Upper lobe of right lung (tissue), 1 donor: ENCODE data around the gene ZNHIT3. TPM values are rescaled to one million over a fixed set of nuclear protein-coding genes. Genes with fewer than 3 reads are reported as not detected.
"Not testable (repeated sequence)": the region's sequence is repeated elsewhere in the genome, so short reads cannot be mapped to it uniquely, and the experiment has no call there.

Source experiments
- ATAC-seq: fragments of 200-7000 bp; cut with Tn5 transposase; one replicate; pipeline ENCODE4 v1.9.1; 2020; ENCODE audit warnings: mild to moderate bottlenecking, moderate library complexity
- DNase-seq: peaks from one replicate; pipeline ENCODE4 v3.0.0-alpha.2; 2020
- H3K27ac ChIP-seq: fragments of 200-600 bp; one replicate; pipeline ENCODE4 v1.8.0; 2022
- H3K27me3 ChIP-seq: fragments of 200-600 bp; one replicate; pipeline ENCODE4 v1.8.0; 2022; ENCODE audit warnings: mild to moderate bottlenecking
- H3K36me3 ChIP-seq: fragments of 200-600 bp; one replicate; pipeline ENCODE4 v1.8.0; 2022
- H3K4me1 ChIP-seq: fragments of 200-600 bp; one replicate; pipeline ENCODE4 v1.8.0; 2022
- H3K4me3 ChIP-seq: fragments of 200-600 bp; one replicate; pipeline ENCODE4 v1.8.0; 2022; ENCODE audit warnings: mild to moderate bottlenecking
- H3K9me3 ChIP-seq: fragments of 200-600 bp; one replicate; pipeline ENCODE4 v1.8.0; 2022
- intact Hi-C: fragments of 100-400 bp; cut with DNase I; formaldehyde crosslinking; loops from one replicate; pipeline ENCODE4 v1.11.0; 2022
- long read RNA-seq: library from polyadenylated mRNA; unstranded; transcript quantifications from one replicate; pipeline ENCODE4 v2.0.0, GENCODE V29; 2021
- total RNA-seq: library from RNA; stranded (reverse); fragmentation: NEBNext Ultra II Directional; extraction: Animal tissue kit (Norgen Biotek cat#: 25700); gene quantifications from one replicate; pipeline ENCODE4 v1.2.1, GENCODE V29; 2021
- TF ChIP-seq, protein P1 (sequence below): fragments of 200-600 bp; IDR thresholded peaks from one replicate; pipeline ENCODE4 v1.8.0; 2022; ENCODE audit warnings: antibody characterized with exemption
- donor health status: DM: no; HTN: yes; CAD: no; lungs with severe emphysema.

The ZNHIT3 gene
- 29.0 TPM for total RNA-seq
- long read RNA-seq, transcript ZNHIT3-204 (5 exons, 951 nt) = major isoform, 7 of 13 reads
- long read RNA-seq, partial matches to known transcripts = 0 of 13 reads
- long read RNA-seq, other reads (novel, unspliced or antisense) = 0 of 13 reads

DNA sequence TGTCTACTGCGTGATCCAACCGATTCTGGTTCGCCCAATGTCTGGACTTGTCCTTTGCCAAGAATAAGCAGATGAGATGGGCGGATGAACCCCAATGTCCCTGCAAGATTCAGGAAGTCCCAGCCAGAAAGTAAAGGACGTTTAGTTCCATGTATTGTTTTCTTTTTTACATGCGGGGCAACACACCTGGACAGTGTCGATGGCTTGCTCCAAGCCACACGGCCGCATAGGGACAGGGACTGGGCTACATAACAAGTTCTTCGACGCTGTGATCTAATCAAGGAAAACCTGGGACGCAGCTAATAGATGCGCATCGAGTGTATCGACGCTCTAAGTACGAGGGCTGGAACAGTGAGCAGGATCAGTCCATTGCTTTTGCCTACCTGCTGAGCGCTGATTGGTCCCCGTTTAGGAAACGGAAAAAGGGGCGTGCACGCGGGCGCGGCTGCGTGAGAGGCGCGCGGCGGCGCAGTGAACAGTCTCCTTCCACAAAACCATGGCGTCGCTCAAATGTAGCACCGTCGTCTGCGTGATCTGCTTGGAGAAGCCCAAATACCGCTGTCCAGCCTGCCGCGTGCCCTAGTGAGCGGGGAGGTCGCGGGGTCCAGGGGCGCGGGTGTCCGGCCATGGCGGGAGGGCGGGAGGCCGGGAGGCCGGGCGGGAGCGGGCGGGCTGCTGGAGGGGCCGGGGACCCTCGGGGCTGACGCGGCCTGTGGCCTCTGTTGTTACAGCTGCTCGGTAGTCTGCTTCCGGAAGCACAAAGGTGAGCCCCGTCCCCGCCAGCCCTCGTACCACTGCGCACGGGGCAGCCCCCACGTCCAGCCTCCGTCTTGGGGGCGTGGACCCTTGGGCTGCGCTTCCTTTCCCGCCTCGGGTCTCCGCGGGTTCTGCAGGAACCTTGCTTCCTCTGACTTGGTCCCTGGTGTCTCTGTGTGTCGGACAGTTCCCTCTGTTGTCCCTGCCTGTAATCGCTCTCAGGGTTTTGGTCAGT is at the start of gene ZNHIT3:
ZNHIT3 (plus strand) TSS at position 478 of the 991 bp plus-strand sequence; CDS start at position 497, 19 bp downstream.
- H3K36me3 ChIP-seq = peaks cover 2% of the 10 kb centered on the region
- DNase-seq (peak; percentile 94), ATAC-seq (peak; percentile 96)
- no peaks in the 10 kb centered on the region for H3K9me3 ChIP-seq
- H3K4me1 ChIP-seq = peaks cover 29% of the 10 kb centered on the region
- H3K27ac ChIP-seq = peak within 1 kb of the TSS; percentile 91
- intact Hi-C loops = no loop called here
- H3K4me3 ChIP-seq = peak within 1 kb of the TSS; percentile 78
- TF ChIP-seq, protein P1, sequence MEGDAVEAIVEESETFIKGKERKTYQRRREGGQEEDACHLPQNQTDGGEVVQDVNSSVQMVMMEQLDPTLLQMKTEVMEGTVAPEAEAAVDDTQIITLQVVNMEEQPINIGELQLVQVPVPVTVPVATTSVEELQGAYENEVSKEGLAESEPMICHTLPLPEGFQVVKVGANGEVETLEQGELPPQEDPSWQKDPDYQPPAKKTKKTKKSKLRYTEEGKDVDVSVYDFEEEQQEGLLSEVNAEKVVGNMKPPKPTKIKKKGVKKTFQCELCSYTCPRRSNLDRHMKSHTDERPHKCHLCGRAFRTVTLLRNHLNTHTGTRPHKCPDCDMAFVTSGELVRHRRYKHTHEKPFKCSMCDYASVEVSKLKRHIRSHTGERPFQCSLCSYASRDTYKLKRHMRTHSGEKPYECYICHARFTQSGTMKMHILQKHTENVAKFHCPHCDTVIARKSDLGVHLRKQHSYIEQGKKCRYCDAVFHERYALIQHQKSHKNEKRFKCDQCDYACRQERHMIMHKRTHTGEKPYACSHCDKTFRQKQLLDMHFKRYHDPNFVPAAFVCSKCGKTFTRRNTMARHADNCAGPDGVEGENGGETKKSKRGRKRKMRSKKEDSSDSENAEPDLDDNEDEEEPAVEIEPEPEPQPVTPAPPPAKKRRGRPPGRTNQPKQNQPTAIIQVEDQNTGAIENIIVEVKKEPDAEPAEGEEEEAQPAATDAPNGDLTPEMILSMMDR = no peak
- H3K27me3 ChIP-seq = peaks cover 13% of the 10 kb centered on the region

- ATAC-seq, DNase-seq, H3K36me3 ChIP-seq, H3K4me1 ChIP-seq, H3K4me3 ChIP-seq, H3K9me3 ChIP-seq, H3K27me3 ChIP-seq, intact Hi-C loops, H3K27ac ChIP-seq: not testable (repeated sequence)
Observed at GRCh38 chr17:36441792-36442191, 44.7 kb upstream of the ZNHIT3 start.

- intact Hi-C loops = no loop called here
- H3K36me3 ChIP-seq = no peaks in the 10 kb centered on the region
- TF ChIP-seq, protein P1 = no peak
- no peaks in the 10 kb centered on the region for H3K9me3 ChIP-seq
- ATAC-seq = no peak
- H3K4me1 ChIP-seq = no peaks in the 10 kb centered on the region
- no peaks in the 10 kb centered on the region for H3K27me3 ChIP-seq
- H3K4me3 ChIP-seq = no peak overlapping the region
- peak; percentile 36 for DNase-seq
- no peak overlapping the region for H3K27ac ChIP-seq
Observed at GRCh38 chr17:36443777-36444176, 42.7 kb upstream of the ZNHIT3 start.

- ATAC-seq, H3K27me3 ChIP-seq, DNase-seq, H3K27ac ChIP-seq, H3K4me1 ChIP-seq, H3K4me3 ChIP-seq, intact Hi-C loops, H3K36me3 ChIP-seq, H3K9me3 ChIP-seq: not testable (repeated sequence)
Observed at GRCh38 chr17:36449997-36450396, 36.5 kb upstream of the ZNHIT3 start.

DNA sequence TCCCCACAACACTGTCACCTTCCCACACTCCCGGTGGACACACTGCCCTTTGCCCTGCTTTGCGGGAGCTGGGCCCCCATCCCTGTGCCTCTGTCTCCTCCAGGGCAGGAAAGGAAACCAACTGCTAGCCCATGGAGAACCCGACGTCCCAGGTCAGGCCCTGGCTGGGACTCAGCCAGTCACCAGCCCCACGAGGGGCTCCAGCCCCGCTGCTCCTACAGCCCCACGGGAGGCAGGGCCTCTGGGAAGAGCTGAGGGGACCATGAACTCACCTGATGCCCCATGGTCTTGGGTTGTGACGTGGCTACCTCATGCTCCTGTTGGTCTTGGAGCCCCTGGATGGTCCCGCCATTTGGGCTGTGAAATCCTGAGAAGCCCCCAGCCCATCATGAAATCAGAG is 33.6 kb upstream of the ZNHIT3 start:
- H3K27me3 ChIP-seq, H3K4me3 ChIP-seq, H3K4me1 ChIP-seq, H3K36me3 ChIP-seq, H3K9me3 ChIP-seq, H3K27ac ChIP-seq, intact Hi-C loops, ATAC-seq: not testable (repeated sequence)
- peak; percentile 61 for DNase-seq

DNA sequence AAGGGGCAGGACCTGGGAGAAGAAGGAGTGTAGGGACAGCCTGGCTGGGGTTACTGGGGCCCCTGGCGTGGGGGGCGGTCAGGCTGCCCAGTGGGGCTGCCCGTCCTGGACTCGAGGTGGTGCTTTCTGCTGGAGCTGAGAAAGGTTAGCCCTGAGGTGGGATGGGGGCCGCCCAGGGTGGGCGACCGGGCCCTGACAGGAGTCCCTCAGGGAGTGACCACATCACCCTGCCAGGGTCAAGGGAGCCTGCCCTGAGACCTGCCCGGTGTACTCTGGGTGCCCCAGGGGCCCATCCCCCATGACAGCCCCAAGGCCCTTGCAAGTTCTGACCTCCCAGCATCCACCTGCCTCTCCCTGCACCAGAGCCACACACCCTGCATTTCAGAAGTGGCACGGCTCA is 28.8 kb upstream of the ZNHIT3 start:
- H3K4me3 ChIP-seq, H3K27ac ChIP-seq, ATAC-seq, DNase-seq, intact Hi-C loops, H3K9me3 ChIP-seq, H3K4me1 ChIP-seq, H3K36me3 ChIP-seq: not testable (repeated sequence)
- H3K27me3 ChIP-seq = peaks cover 13% of the 10 kb centered on the region

- Histone ChIP-seq H3K27me3 (peaks cover 22% of the 10 kb centered on the region), H3K4me3 (no peak overlapping the region), H3K27ac (no peak overlapping the region), H3K9me3 (no peaks in the 10 kb centered on the region), H3K4me1 (no peaks in the 10 kb centered on the region), H3K36me3 (no peaks in the 10 kb centered on the region)
- no peak for ATAC-seq
- intact Hi-C loops = no loop called here
- no peak for DNase-seq
- TF ChIP-seq, protein P1 = no peak
Observed at GRCh38 chr17:36459045-36459444, 27.4 kb upstream of the ZNHIT3 start.
